Measurements from ENCODE around the gene POLD3. TPM values are rescaled to one million over a fixed set of nuclear protein-coding genes. Genes with fewer than 3 reads are reported as not detected.

Gene POLD3
- total RNA-seq, 1 experiment from 2014 or later, result 49.7 TPM

DNA sequence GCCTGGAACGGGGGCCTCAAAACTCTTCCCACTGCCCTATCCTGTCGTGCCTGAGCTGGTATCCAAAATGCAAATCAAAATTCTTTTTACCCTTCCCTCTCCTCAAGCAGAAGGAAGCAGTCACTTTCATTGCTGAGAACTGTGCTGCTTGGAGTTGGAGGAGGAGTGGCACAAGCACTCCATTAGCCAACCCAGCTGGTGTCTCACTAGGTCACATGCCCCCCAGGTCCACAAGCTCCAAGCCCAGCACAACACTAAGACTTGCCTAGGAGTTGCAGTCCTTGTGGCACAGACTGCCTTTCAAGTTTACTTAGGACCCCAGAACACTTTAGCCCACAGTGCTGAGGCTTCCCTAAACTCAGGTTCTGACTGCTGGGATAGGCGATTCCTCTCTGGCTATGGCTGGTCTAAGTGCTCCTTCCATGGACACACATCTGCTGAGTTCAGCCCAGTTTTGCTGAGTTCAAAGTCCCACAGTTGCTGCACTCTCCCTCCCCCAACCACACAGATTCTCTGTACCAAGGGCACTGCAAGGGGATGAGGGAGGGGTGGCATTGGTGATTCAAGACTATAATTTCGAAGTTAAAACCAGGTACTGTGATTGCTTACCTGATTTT, 70.2 kb downstream of the POLD3 start:
- peaks cover 21% of the 10 kb centered on the region for H3K36me3 Mint-ChIP-seq (ENCODE audit: insufficient read depth, unreplicated experiment)
- H3K4me1 Mint-ChIP-seq (ENCODE audit: low read depth, unreplicated experiment), result no peaks in the 10 kb centered on the region
- no peaks in the 10 kb centered on the region for H3K27me3 ChIP-seq (replicated peaks; ENCODE audit: control insufficient read depth, insufficient read depth, low read length)
- peaks cover 19% of the 10 kb centered on the region for H3K9me3 ChIP-seq
- H3K27me3 Mint-ChIP-seq (ENCODE audit: insufficient read depth, unreplicated experiment), result no peaks in the 10 kb centered on the region
- H3K27ac Mint-ChIP-seq (ENCODE audit: unreplicated experiment), result no peak overlapping the region
- H3K4me3 Mint-ChIP-seq (ENCODE audit: unreplicated experiment), result no peak overlapping the region
- intact Hi-C loops (cut with micrococcal nuclease; ENCODE audit: unreplicated experiment), result no loop called here
- TF ChIP-seq, protein P1, sequence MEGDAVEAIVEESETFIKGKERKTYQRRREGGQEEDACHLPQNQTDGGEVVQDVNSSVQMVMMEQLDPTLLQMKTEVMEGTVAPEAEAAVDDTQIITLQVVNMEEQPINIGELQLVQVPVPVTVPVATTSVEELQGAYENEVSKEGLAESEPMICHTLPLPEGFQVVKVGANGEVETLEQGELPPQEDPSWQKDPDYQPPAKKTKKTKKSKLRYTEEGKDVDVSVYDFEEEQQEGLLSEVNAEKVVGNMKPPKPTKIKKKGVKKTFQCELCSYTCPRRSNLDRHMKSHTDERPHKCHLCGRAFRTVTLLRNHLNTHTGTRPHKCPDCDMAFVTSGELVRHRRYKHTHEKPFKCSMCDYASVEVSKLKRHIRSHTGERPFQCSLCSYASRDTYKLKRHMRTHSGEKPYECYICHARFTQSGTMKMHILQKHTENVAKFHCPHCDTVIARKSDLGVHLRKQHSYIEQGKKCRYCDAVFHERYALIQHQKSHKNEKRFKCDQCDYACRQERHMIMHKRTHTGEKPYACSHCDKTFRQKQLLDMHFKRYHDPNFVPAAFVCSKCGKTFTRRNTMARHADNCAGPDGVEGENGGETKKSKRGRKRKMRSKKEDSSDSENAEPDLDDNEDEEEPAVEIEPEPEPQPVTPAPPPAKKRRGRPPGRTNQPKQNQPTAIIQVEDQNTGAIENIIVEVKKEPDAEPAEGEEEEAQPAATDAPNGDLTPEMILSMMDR (IDR thresholded peaks at IDR 0.05; ENCODE audit: insufficient read depth in 1 of 2, low read depth in 1 of 2, low read length in 1 of 2, severe bottlenecking in 1 of 2, unreplicated experiment in 1 of 2), result no peak
- H3K4me3 ChIP-seq (ENCODE audit: low read depth, low read length), result no peak overlapping the region
- H3K9me3 Mint-ChIP-seq (ENCODE audit: unreplicated experiment), result peaks cover 24% of the 10 kb centered on the region
- DNase-seq, result no peak
- CTCF ChIA-PET, result no interaction called here
- POLR2A ChIA-PET, result no interaction called here
- BruUV-seq (replicated peaks), result no TSS peak
- 0 out of 2 replicates have a peak, but pooled peaks cover 1% of the 10 kb centered on the region for H3K36me3 ChIP-seq (ENCODE audit: control insufficient read depth, insufficient read depth, low read length)
- no peaks in the 10 kb centered on the region for H3K4me1 ChIP-seq

DNA sequence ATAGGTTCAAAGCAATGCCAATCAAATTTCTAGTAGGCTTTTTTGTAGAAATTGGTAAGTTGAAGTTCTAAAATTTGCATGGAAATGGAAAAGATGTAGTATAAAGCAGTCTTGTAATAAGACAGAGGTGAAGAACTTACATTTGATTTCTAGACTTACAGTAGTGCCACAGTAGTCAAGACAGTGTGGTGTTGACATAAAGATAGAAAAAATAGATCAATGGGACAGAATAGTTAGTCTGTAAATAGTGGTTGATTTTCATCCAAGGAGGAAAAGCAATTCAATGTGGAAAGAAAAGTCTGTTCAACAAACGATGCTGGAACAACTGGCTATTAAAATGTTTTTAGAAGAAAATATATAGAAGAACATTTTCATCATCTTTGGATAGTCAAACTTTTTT, 70.9 kb downstream of the POLD3 start:
- POLR2A ChIA-PET, result no interaction called here
- intact Hi-C loops (cut with micrococcal nuclease; ENCODE audit: unreplicated experiment), result no loop called here
- H3K36me3 Mint-ChIP-seq (ENCODE audit: insufficient read depth, unreplicated experiment), result peaks cover 21% of the 10 kb centered on the region

DNA sequence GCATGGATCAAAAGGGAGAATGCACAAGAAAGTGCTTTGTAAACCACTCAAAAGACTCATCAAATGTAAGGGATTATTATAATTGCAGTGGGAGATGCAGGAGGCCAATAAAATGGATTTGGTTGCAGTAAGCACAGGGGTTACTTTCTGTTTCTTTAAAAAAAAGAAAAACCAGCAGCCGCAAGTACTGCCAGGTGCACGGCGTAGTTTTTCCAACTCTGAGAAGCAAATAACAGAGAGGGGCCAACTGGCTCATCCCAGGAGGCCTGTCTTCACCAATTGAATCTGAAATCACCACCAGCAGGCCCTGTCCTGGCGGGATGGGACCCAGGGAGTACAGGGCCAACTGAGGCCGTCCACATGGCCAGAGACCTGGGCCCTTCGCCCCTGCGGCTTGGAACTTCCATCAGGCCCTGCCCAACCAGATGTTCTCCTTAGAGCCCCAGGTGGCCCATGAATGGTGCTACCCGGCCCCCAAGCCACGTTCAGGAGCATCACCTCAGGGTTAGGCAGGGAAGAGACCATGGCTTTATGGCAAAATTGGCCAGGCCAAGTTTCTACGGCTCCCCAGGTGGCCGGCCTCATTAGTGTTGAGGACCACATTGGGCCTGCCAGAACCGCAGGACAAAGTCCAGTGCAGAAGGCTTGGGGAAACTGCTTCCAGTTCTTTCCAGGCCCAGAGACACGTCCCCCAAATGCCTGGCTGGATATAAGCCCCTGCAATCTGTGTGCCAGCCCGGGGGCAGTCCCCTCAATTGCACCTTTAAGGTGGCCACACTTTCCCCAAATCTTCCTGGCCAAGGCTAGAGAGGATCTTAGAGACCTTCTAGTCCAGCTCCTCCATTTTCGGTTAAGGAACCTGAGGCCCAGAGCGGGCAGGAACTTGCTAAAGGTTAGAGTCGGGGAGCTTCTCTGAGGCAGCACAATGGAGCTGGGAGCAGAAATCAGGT, 77.1 kb downstream of the POLD3 start:
- BruUV-seq (replicated peaks), result no TSS peak
- Mint-ChIP-seq H3K27ac (ENCODE audit: unreplicated experiment) (no peak overlapping the region), H3K9me3 (ENCODE audit: unreplicated experiment) (no peaks in the 10 kb centered on the region), H3K27me3 (ENCODE audit: insufficient read depth, unreplicated experiment) (no peaks in the 10 kb centered on the region), H3K36me3 (ENCODE audit: insufficient read depth, unreplicated experiment) (no peaks in the 10 kb centered on the region), H3K4me1 (ENCODE audit: low read depth, unreplicated experiment) (peaks cover 8% of the 10 kb centered on the region), H3K4me3 (ENCODE audit: unreplicated experiment) (no peak overlapping the region)
- intact Hi-C loops (cut with micrococcal nuclease; ENCODE audit: unreplicated experiment), result no loop called here
- H3K4me3 ChIP-seq (ENCODE audit: low read depth, low read length), result no peak overlapping the region
- no peaks in the 10 kb centered on the region for H3K36me3 ChIP-seq (ENCODE audit: control insufficient read depth, insufficient read depth, low read length)
- POLR2A ChIA-PET, result no interaction called here
- CTCF ChIA-PET, result interaction anchor here (1.2 kb wide), 1 partner anchor 33 kb away, joined by 8 read pairs; no protein-coding TSS in a partner anchor
- H3K9me3 ChIP-seq, result no peaks in the 10 kb centered on the region
- H3K4me1 ChIP-seq, result no peaks in the 10 kb centered on the region
- TF ChIP-seq, protein P1 (IDR thresholded peaks at IDR 0.05; ENCODE audit: insufficient read depth in 1 of 2, low read depth in 1 of 2, low read length in 1 of 2, severe bottlenecking in 1 of 2, unreplicated experiment in 1 of 2), result no peak
- DNase-seq, result no peak
- H3K27me3 ChIP-seq (replicated peaks; ENCODE audit: control insufficient read depth, insufficient read depth, low read length), result no peaks in the 10 kb centered on the region

More for the DNA sequence above, 70.9 kb downstream of the POLD3 start:
- no TSS peak for BruUV-seq (replicated peaks)
- H3K27me3 ChIP-seq (replicated peaks; ENCODE audit: control insufficient read depth, insufficient read depth, low read length), result no peaks in the 10 kb centered on the region
- DNase-seq, result no peak
- H3K4me1 ChIP-seq, result no peaks in the 10 kb centered on the region
- peaks cover 17% of the 10 kb centered on the region for H3K9me3 ChIP-seq
- H3K4me3 Mint-ChIP-seq (ENCODE audit: unreplicated experiment), result no peak overlapping the region
- no peaks in the 10 kb centered on the region for H3K27me3 Mint-ChIP-seq (ENCODE audit: insufficient read depth, unreplicated experiment)
- no peaks in the 10 kb centered on the region for H3K4me1 Mint-ChIP-seq (ENCODE audit: low read depth, unreplicated experiment)
- CTCF ChIA-PET, result no interaction called here
- peaks cover 17% of the 10 kb centered on the region for H3K9me3 Mint-ChIP-seq (ENCODE audit: unreplicated experiment)
- TF ChIP-seq, protein P1 (IDR thresholded peaks at IDR 0.05; ENCODE audit: insufficient read depth in 1 of 2, low read depth in 1 of 2, low read length in 1 of 2, severe bottlenecking in 1 of 2, unreplicated experiment in 1 of 2), result no peak
- H3K27ac Mint-ChIP-seq (ENCODE audit: unreplicated experiment), result no peak overlapping the region
- 0 out of 2 replicates have a peak, but pooled peaks cover 1% of the 10 kb centered on the region for H3K36me3 ChIP-seq (ENCODE audit: control insufficient read depth, insufficient read depth, low read length)
- no peak overlapping the region for H3K4me3 ChIP-seq (ENCODE audit: low read depth, low read length)

Data from Caco-2 (cell line).